IgD-negative memory B cell (primary cell): Measurements from ENCODE around the gene HTR3C. TPM values are rescaled to one million over a fixed set of nuclear protein-coding genes. Genes with fewer than 3 reads are reported as not detected.

Experiments used
- H3K27ac Mint-ChIP-seq, 3 donors: one replicate each; pipeline ENCODE4 v1.8.0; 2020 to 2022; ENCODE audit warnings: mild to moderate bottlenecking in 3 of 3, mixed read lengths in 3 of 3, moderate library complexity in 1 of 3
- H3K27me3 Mint-ChIP-seq: one replicate; pipeline ENCODE4 v1.8.0; 2021; ENCODE audit warnings: mixed read lengths
- H3K36me3 Mint-ChIP-seq: one replicate; pipeline ENCODE4 v1.8.0; 2020; ENCODE audit warnings: mild to moderate bottlenecking, mixed read lengths
- H3K4me1 Mint-ChIP-seq, 3 donors: one replicate each; pipeline ENCODE4 v1.8.0; 2020 to 2022; ENCODE audit warnings: mixed read lengths in 3 of 3, mild to moderate bottlenecking in 1 of 3
- H3K4me3 Mint-ChIP-seq, 4 donors: one replicate each; pipeline ENCODE4 v1.8.0; 2020 to 2022; ENCODE audit warnings: mild to moderate bottlenecking in 4 of 4, mixed read lengths in 4 of 4, moderate library complexity in 3 of 4
- H3K9me3 Mint-ChIP-seq, 3 donors: one replicate each; pipeline ENCODE4 v1.8.0; 2020 to 2021; ENCODE audit warnings: mixed read lengths in 3 of 3, mild to moderate bottlenecking in 1 of 3
- polyA plus RNA-seq: library from polyadenylated mRNA; unstranded; fragments of 300-500 nt; fragmentation: Illumina TruSeq; gene quantifications from one replicate; pipeline ENCODE4 v1.2.3, GENCODE V29; 2021

HTR3C gene
- polyA plus RNA-seq, 1 donor from 2014 or later = not detected

DNA sequence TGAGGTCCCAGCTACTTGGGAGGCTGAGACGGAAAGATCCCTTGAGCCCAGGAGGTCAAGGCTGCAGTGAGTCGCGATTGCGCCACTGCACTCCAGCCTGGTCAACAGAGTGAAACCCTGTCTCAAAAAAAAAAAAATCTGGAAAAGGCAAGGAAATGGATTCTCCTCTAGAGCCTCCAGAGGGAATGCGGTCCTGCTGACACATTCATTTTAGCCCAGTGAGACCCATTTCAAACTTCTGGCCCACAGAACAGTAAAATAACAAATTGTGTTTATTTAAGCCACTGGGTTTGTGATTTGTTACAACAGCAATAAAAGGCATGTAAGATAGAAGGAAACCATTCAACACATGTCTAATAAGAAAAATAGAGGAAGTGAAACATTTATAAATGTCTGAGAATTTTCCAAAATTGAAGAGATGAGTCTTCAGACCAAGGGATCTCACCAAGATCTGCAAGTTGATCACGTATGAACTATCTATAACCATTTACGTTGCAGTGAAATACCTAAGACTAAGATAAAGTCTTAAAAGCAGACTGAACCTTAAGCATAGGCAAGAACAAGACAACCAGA, 44.0 kb downstream of the HTR3C start, which contains the start of gene HTR3E:
TSS of gene HTR3E (plus strand) at position 254 of the 573 bp plus-strand sequence. CDS start 466 bp downstream, outside the sequence.
- Mint-ChIP-seq H3K27me3 (no peaks in the 10 kb centered on the region), H3K27ac (no peak within 1 kb of the TSS), H3K4me1 (peaks cover 0 to 9% (median 3%) of the 10 kb centered on the region in 3 donors), H3K9me3 (peaks cover 0 to 9% (median 5%) of the 10 kb centered on the region in 3 donors), H3K36me3 (peaks cover 2% of the 10 kb centered on the region), H3K4me3 (no peak within 1 kb of the TSS)

DNA sequence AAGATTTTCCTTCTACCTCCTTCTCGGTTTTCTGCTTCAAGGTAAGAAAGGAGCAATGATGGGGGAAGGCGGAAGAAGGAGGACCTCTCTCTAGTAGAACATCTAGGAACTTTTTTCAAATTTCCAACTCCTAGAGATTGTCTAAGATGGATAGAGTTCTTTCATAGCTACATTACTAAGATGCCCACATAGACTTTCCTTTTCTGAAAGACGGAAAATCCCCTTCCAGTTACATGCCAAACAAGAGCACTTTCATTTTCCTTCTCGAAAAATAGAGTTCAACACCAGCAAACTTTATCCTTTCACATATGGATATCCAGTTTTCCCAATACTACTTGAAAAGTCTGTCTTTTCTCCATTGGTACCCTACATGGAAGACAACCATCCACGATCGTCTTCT, 44.7 kb downstream of the HTR3C start:
- peaks cover 0 to 9% (median 3%) of the 10 kb centered on the region in 3 donors for H3K4me1 Mint-ChIP-seq
- peaks cover 0 to 5% (median 4%) of the 10 kb centered on the region in 3 donors for H3K9me3 Mint-ChIP-seq
- no peaks in the 10 kb centered on the region for H3K27me3 Mint-ChIP-seq
- no peak overlapping the region for H3K27ac Mint-ChIP-seq
- H3K4me3 Mint-ChIP-seq = no peak overlapping the region
- peaks cover 2% of the 10 kb centered on the region for H3K36me3 Mint-ChIP-seq

DNA sequence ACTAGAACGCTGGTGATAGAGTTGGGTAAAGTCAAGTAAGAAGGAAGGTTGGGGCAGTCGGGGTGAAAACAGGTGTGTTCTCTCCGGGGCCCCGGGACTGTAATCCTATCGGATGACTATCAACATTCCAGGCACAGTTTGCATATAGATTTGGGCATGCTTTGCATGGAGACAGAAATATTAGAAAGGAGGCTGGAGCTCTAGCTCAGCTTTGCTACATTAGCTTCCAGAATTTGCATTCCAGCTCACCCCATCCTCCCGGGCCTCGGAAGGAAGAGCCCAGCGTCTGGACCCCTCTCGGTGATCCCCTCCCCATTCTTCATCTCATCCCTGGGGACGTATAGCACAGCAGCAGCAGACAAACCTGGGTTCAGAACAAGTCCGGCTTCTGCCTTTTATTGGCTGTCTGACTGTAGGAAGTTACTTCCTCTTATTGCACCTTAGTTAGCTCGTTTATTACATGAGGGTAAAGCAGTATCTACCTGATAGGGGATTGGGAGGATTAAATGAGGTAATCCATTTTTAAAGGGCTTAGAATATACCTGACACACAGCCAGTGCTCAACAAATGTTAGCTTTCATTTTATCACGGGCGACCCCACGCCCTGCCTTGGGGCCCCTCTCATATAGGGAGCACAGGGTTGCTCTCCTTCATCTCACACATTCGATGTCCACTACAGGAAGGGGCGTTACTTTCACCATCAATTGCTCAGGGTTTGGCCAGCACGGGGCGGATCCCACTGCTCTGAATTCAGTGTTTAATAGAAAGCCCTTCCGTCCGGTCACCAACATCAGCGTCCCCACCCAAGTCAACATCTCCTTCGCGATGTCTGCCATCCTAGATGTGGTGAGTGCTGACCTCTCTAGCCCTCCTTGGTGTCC, 47.2 kb downstream of the HTR3C start:
- Mint-ChIP-seq H3K9me3 (no peaks in the 10 kb centered on the region), H3K36me3 (no peaks in the 10 kb centered on the region), H3K4me1 (peaks cover 0 to 9% (median 3%) of the 10 kb centered on the region in 3 donors), H3K27me3 (no peaks in the 10 kb centered on the region), H3K4me3 (peak overlapping the region in 1 of 4 donors; percentile 15), H3K27ac (no peak overlapping the region)

Other genes starting within 250 kb of the HTR3C start
- not detected for gene MAP6D1, start 227.5 kb upstream of the HTR3C start, polyA plus RNA-seq
- 95.3 TPM for gene PARL, start 168.2 kb upstream of the HTR3C start, polyA plus RNA-seq
- gene ABCC5, start 35.2 kb upstream of the HTR3C start, polyA plus RNA-seq = 5.6 TPM
- gene HTR3D, start 21.3 kb upstream of the HTR3C start, polyA plus RNA-seq = not detected
- gene HTR3E, start 44.0 kb downstream of the HTR3C start, polyA plus RNA-seq = not detected
- gene EIF2B5, start 82.3 kb downstream of the HTR3C start, polyA plus RNA-seq = 44.5 TPM
- 6.4 TPM for gene DVL3, start 102.3 kb downstream of the HTR3C start, polyA plus RNA-seq
- gene AP2M1, start 121.8 kb downstream of the HTR3C start, polyA plus RNA-seq = 249 TPM
- 49.1 TPM for gene ABCF3, start 133.2 kb downstream of the HTR3C start, polyA plus RNA-seq
- 0.20 TPM for gene VWA5B2, start 176.5 kb downstream of the HTR3C start, polyA plus RNA-seq
- gene ALG3, start 195.9 kb downstream of the HTR3C start, polyA plus RNA-seq = 72.3 TPM
- gene EEF1AKMT4, start 196.6 kb downstream of the HTR3C start, polyA plus RNA-seq = 3.2 TPM
- gene CAMK2N2, start 208.5 kb downstream of the HTR3C start, polyA plus RNA-seq = not detected
- not detected for gene ECE2, start 223.0 kb downstream of the HTR3C start, polyA plus RNA-seq
- gene PSMD2, start 246.2 kb downstream of the HTR3C start, polyA plus RNA-seq = 143 TPM